H9 (cell line): Measurements from ENCODE around the gene GCGR. TPM values are rescaled to one million over a fixed set of nuclear protein-coding genes. Genes with fewer than 3 reads are reported as not detected.

Source experiments
- DNase-seq: peaks from one replicate; pipeline ENCODE4 v3.0.0-alpha.2; 2017
- H2AFZ ChIP-seq: one replicate; pipeline ENCODE4 v1.6.1; 2013; ENCODE audit warnings: mild to moderate bottlenecking, low read length, control low read depth, moderate library complexity
- H2AK5ac ChIP-seq: 2 replicates; pipeline ENCODE4 v1.6.1; 2013; ENCODE audit warnings: low read length, control low read depth, mixed read lengths; ENCODE audit not compliant: insufficient read length
- H2BK120ac ChIP-seq: one replicate; pipeline ENCODE4 v1.6.1; 2013; ENCODE audit warnings: low read depth, mild to moderate bottlenecking, low read length, control low read depth, inconsistent platforms; ENCODE audit not compliant: poor library complexity, severe bottlenecking
- H2BK12ac ChIP-seq: 2 replicates; pipeline ENCODE4 v1.6.1; 2013; ENCODE audit warnings: low read length, control low read depth, mixed read lengths, low read depth; ENCODE audit not compliant: insufficient read length
- H2BK15ac ChIP-seq: 2 replicates; pipeline ENCODE4 v1.6.1; 2013; ENCODE audit warnings: low read depth, low read length, control low read depth
- H2BK20ac ChIP-seq: one replicate; pipeline ENCODE4 v1.6.1; 2013; ENCODE audit warnings: low read depth, mild to moderate bottlenecking, low read length, control low read depth, inconsistent platforms; ENCODE audit not compliant: poor library complexity, severe bottlenecking
- H2BK5ac ChIP-seq: 2 replicates; pipeline ENCODE4 v1.6.1; 2013; ENCODE audit warnings: low read length, control low read depth, mixed read lengths; ENCODE audit not compliant: insufficient read length
- H3K14ac ChIP-seq: 2 replicates; pipeline ENCODE4 v1.6.1; 2013; ENCODE audit warnings: low read length, control low read depth; ENCODE audit not compliant: insufficient read depth
- H3K18ac ChIP-seq: 2 replicates; pipeline ENCODE4 v1.6.1; 2013; ENCODE audit warnings: low read depth, mild to moderate bottlenecking, mixed read lengths, low read length, control low read depth; ENCODE audit not compliant: insufficient read length
- H3K23ac ChIP-seq: 2 replicates; pipeline ENCODE4 v1.6.1; 2013; ENCODE audit warnings: low read length, control low read depth, mixed read lengths, low read depth; ENCODE audit not compliant: insufficient read length
- H3K23me2 ChIP-seq: 2 replicates; pipeline ENCODE4 v1.6.1; 2013; ENCODE audit warnings: low read depth, mild to moderate bottlenecking, mixed read lengths, low read length, control low read depth; ENCODE audit not compliant: insufficient read length, poor library complexity, severe bottlenecking
- H3K27ac ChIP-seq: 2 replicates; pipeline ENCODE4 v1.5.1; 2013; ENCODE audit warnings: low read length, control low read depth, mixed read lengths, low read depth; ENCODE audit not compliant: insufficient read length
- H3K27me3 ChIP-seq: 2 replicates; pipeline ENCODE4 v1.6.1; 2013; ENCODE audit warnings: low read length, control low read depth, inconsistent platforms; ENCODE audit not compliant: insufficient read depth
- H3K4ac ChIP-seq: 2 replicates; pipeline ENCODE4 v1.6.1; 2013; ENCODE audit warnings: low read depth, mild to moderate bottlenecking, control low read depth, inconsistent platforms, low read length, moderate library complexity
- H3K4me1 ChIP-seq: 2 replicates; pipeline ENCODE4 v1.6.1; 2013; ENCODE audit warnings: low read length, control low read depth, inconsistent platforms; ENCODE audit not compliant: insufficient read depth
- H3K4me2 ChIP-seq: 2 replicates; pipeline ENCODE4 v1.6.1; 2013; ENCODE audit warnings: low read length, control low read depth, mixed read lengths; ENCODE audit not compliant: insufficient read length, insufficient read depth
- H3K56ac ChIP-seq: 2 replicates; pipeline ENCODE4 v1.6.1; 2013; ENCODE audit warnings: low read depth, mild to moderate bottlenecking, mixed read lengths, low read length, control low read depth; ENCODE audit not compliant: insufficient read length
- H3K79me1 ChIP-seq: 2 replicates; pipeline ENCODE4 v1.6.1; 2013; ENCODE audit warnings: low read depth, mild to moderate bottlenecking, moderate library complexity, low read length, control low read depth, inconsistent platforms; ENCODE audit not compliant: insufficient read depth, poor library complexity, severe bottlenecking
- H3K79me2 ChIP-seq: 2 replicates; pipeline ENCODE4 v1.6.1; 2013; ENCODE audit warnings: low read length, control low read depth, inconsistent platforms; ENCODE audit not compliant: insufficient read depth
- H3K9ac ChIP-seq: 2 replicates; pipeline ENCODE4 v1.6.1; 2013; ENCODE audit warnings: low read length, control low read depth, mixed read lengths; ENCODE audit not compliant: insufficient read length; ENCODE audit errors: extremely low read depth
- H3K9me3 ChIP-seq: one replicate; pipeline ENCODE4 v1.6.1; 2013; ENCODE audit warnings: low read depth, low read length, inconsistent platforms; ENCODE audit not compliant: control insufficient read depth
- H3T11ph ChIP-seq: one replicate; pipeline ENCODE4 v1.6.1; 2013; ENCODE audit warnings: mild to moderate bottlenecking, low read length, control low read depth, inconsistent platforms
- H4K20me1 ChIP-seq: one replicate; pipeline ENCODE4 v1.6.1; 2013; ENCODE audit not compliant: control insufficient read depth, insufficient read length, insufficient read depth
- H4K5ac ChIP-seq: 2 replicates; pipeline ENCODE4 v1.6.1; 2013; ENCODE audit warnings: low read depth, mild to moderate bottlenecking, mixed read lengths, low read length, control low read depth; ENCODE audit not compliant: insufficient read length
- H4K8ac ChIP-seq: replicated peaks from 2 replicates; pipeline ENCODE4 v1.6.1; 2013; ENCODE audit warnings: low read length, control low read depth, mixed read lengths, low read depth; ENCODE audit not compliant: insufficient read length
- H4K91ac ChIP-seq: 2 replicates; pipeline ENCODE4 v1.6.1; 2013; ENCODE audit warnings: low read depth, mild to moderate bottlenecking, moderate library complexity, mixed read lengths, low read length, control low read depth; ENCODE audit not compliant: insufficient read length
- H3K27ac Mint-ChIP-seq, 3 experiments: 2 replicates in 2 of 3; 3 replicates in 1 of 3; pipeline ENCODE4 v1.8.0; 2020 to 2021; ENCODE audit warnings: mixed read lengths in 3 of 3, mild to moderate bottlenecking in 1 of 3, moderate library complexity in 1 of 3
- H3K27me3 Mint-ChIP-seq: 2 replicates; pipeline ENCODE4 v1.8.0; 2021; ENCODE audit warnings: low read depth, mild to moderate bottlenecking, moderate library complexity, mixed read lengths
- H3K36me3 Mint-ChIP-seq, 3 experiments: 2 replicates in 2 of 3; 3 replicates in 1 of 3; pipeline ENCODE4 v1.8.0; 2020 to 2021; ENCODE audit warnings: low read depth in 3 of 3, mixed read lengths in 3 of 3; ENCODE audit not compliant: insufficient read depth in 1 of 3
- H3K4me1 Mint-ChIP-seq, 2 experiments: 2 replicates each; pipeline ENCODE4 v1.8.0; 2020; ENCODE audit warnings: mixed read lengths in 2 of 2
- H3K4me3 Mint-ChIP-seq, 2 experiments: 2 replicates in 1 of 2; 3 replicates in 1 of 2; pipeline ENCODE4 v1.8.0; 2020 to 2021; ENCODE audit warnings: mild to moderate bottlenecking in 2 of 2, mixed read lengths in 2 of 2, moderate library complexity in 1 of 2
- H3K9me3 Mint-ChIP-seq, 2 experiments: 2 replicates in 1 of 2; 3 replicates in 1 of 2; pipeline ENCODE4 v1.8.0; 2020; ENCODE audit warnings: mild to moderate bottlenecking in 2 of 2, mixed read lengths in 2 of 2, moderate library complexity in 1 of 2
- WGBS: extraction: QIAGEN DNeasy Blood & Tissue Kit; methylation state at CpG from one replicate; pipeline ENCODE4 v1.1.7; 2013; ENCODE audit warnings: missing lambda C conversion rate, low lambda C conversion rate, mixed read lengths; ENCODE audit not compliant: insufficient read length; ENCODE audit errors: extremely low coverage; 5-methylcytosine and 5-hydroxymethylcytosine counted together
- total RNA-seq: library from RNA; stranded (reverse); gene quantifications from 2 replicates; pipeline ENCODE4 v1.2.1, GENCODE V29; 2021
- TF ChIP-seq, protein P1 (sequence below): fragments of 200-600 bp; sonication (generic); conservative IDR thresholded peaks from 3 replicates; pipeline ENCODE4 v1.8.0; 2021; ENCODE audit warnings: antibody characterized with exemption, mild to moderate bottlenecking

GCGR gene
- total RNA-seq, 1 experiment from 2014 or later = 0.24 TPM

DNA sequence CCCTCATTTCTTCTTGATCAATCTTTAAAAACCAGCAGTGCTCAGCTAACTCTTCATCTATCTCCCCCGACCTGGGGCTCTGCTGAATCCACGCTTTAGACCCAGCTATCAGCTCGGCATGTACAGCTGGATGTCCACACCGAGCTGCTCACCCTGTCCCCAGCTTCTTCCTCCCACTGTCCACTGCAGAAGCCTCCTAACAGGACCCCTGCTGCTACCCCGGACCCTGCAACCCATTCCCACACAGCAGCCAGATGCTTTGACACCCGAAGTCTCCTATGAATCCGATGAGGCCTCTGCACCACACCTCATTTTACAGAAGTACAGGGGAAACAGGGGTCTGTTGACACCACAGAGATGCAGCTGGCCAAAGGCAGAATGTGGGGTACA is 13.8 kb downstream of the GCGR start:
- H2BK20ac ChIP-seq = no peak overlapping the region
- H3K9me3 Mint-ChIP-seq = no peaks in the 10 kb centered on the region; a peak in 2 of 5 replicates
- H3K4me1 Mint-ChIP-seq = peaks cover 0 to 10% of the 10 kb centered on the region in 2 experiments; a peak in 1 of 4 replicates
- no peak overlapping the region for H3K4me2 ChIP-seq
- no peak overlapping the region for H2BK120ac ChIP-seq
- H3K18ac ChIP-seq = no peak overlapping the region
- H2AK5ac ChIP-seq = no peak overlapping the region
- H3K56ac ChIP-seq = no peak overlapping the region
- no peak overlapping the region for H3K9ac ChIP-seq
- H3K23ac ChIP-seq = no peak overlapping the region
- DNase-seq = no peak
- 0 out of 5 replicates have a peak overlapping the region, but pooled peaks of 1 of the 2 experiments have one; percentile 5 for H3K4me3 Mint-ChIP-seq
- H3K14ac ChIP-seq = no peak overlapping the region
- H3K9me3 ChIP-seq = no peaks in the 10 kb centered on the region
- no peak overlapping the region for H2BK12ac ChIP-seq
- H4K8ac ChIP-seq = no peak overlapping the region
- H3K27me3 ChIP-seq = no peaks in the 10 kb centered on the region
- no peak overlapping the region for H2BK15ac ChIP-seq
- no peak overlapping the region for H4K5ac ChIP-seq
- no peak overlapping the region for H3K27ac ChIP-seq
- no peak overlapping the region for H2AFZ ChIP-seq
- no peaks in the 10 kb centered on the region; the same call in 1 of the 2 replicates for H3K4me1 ChIP-seq
- H3T11ph ChIP-seq = no peak overlapping the region
- no peaks in the 10 kb centered on the region for H4K20me1 ChIP-seq
- no CpG with 5 or more reads among the region's 7 CpGs for WGBS
- no peak overlapping the region for H2BK5ac ChIP-seq
- no peaks in the 10 kb centered on the region for H3K79me2 ChIP-seq
- no peak overlapping the region for H3K4ac ChIP-seq
- H3K23me2 ChIP-seq = no peaks in the 10 kb centered on the region
- TF ChIP-seq, protein P1, sequence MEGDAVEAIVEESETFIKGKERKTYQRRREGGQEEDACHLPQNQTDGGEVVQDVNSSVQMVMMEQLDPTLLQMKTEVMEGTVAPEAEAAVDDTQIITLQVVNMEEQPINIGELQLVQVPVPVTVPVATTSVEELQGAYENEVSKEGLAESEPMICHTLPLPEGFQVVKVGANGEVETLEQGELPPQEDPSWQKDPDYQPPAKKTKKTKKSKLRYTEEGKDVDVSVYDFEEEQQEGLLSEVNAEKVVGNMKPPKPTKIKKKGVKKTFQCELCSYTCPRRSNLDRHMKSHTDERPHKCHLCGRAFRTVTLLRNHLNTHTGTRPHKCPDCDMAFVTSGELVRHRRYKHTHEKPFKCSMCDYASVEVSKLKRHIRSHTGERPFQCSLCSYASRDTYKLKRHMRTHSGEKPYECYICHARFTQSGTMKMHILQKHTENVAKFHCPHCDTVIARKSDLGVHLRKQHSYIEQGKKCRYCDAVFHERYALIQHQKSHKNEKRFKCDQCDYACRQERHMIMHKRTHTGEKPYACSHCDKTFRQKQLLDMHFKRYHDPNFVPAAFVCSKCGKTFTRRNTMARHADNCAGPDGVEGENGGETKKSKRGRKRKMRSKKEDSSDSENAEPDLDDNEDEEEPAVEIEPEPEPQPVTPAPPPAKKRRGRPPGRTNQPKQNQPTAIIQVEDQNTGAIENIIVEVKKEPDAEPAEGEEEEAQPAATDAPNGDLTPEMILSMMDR = no peak
- no peaks in the 10 kb centered on the region for H3K36me3 Mint-ChIP-seq
- no peak overlapping the region; a peak in 2 of 7 replicates for H3K27ac Mint-ChIP-seq
- no peaks in the 10 kb centered on the region for H3K79me1 ChIP-seq
- peaks cover 10% of the 10 kb centered on the region for H3K27me3 Mint-ChIP-seq
- H4K91ac ChIP-seq = no peak overlapping the region
